Endothelial cell of umbilical vein (primary cell): ENCODE results near the gene DNAJC22. TPM values are rescaled to one million over a fixed set of nuclear protein-coding genes. Genes with fewer than 3 reads are reported as not detected.

Source experiments
- BruUV-seq: library from RNA; stranded (reverse); fragments of 400-500 nt; replicated peaks from 2 replicates; lab custom pipeline; 2021; lab: Mats Ljungman, UMichigan
- CTCF ChIA-PET: fragments of 300-600, 350-600 bp; sonication (Branson Sonifier 250); formaldehyde crosslinking; loops from one replicate; lab custom pipeline; 2021; ENCODE audit warnings: antibody characterized with exemption, inconsistent platforms; lab: Charles Lee
- POLR2A ChIA-PET: fragments of 300-600, 350-600 bp; sonication (Branson Sonifier 250); formaldehyde crosslinking; loops from one replicate; lab custom pipeline; 2021; ENCODE audit warnings: antibody characterized with exemption, inconsistent platforms; lab: Charles Lee
- DNase-seq: peaks from one replicate; pipeline ENCODE4 v3.0.0-alpha.2; 2011; ENCODE audit warnings: low read depth, low spot score
- FAIRE-seq: peaks from 2 replicates; lab custom pipeline; 2011; peaks lifted over from hg19 to GRCh38; lab: Jason Lieb, UNC
- H2AFZ ChIP-seq: 2 replicates; pipeline ENCODE4 v1.6.0; 2012; ENCODE audit warnings: low read depth, low read length, control low read depth, inconsistent platforms
- H3K27ac ChIP-seq: 2 replicates; pipeline ENCODE4 v1.5.1; 2011; ENCODE audit warnings: low read depth, mild to moderate bottlenecking, control low read depth, low read length, moderate library complexity; ENCODE audit not compliant: insufficient read depth
- H3K27me3 ChIP-seq, 2 experiments: 2 replicates each; pipeline versions ENCODE4 v1.6.0 to v1.6.1; 2011; ENCODE audit warnings: low read length in 2 of 2, mixed read lengths in 1 of 2; ENCODE audit not compliant: control insufficient read depth in 2 of 2, insufficient read depth in 2 of 2
- H3K36me3 ChIP-seq, 2 experiments: 2 replicates in 1 of 2; 3 replicates in 1 of 2; pipeline ENCODE4 v1.5.1; 2011; ENCODE audit warnings: low read length in 2 of 2, mild to moderate bottlenecking in 1 of 2, moderate library complexity in 1 of 2; ENCODE audit not compliant: control insufficient read depth in 2 of 2, insufficient read depth in 2 of 2; ENCODE audit errors: extremely low read depth in 1 of 2
- H3K4me1 ChIP-seq: 3 replicates; pipeline ENCODE4 v1.5.1; 2011; ENCODE audit warnings: mild to moderate bottlenecking, low read length; ENCODE audit not compliant: control insufficient read depth, insufficient read depth; ENCODE audit errors: extremely low read depth
- H3K4me2 ChIP-seq: 2 replicates; pipeline ENCODE4 v1.6.1; 2011; ENCODE audit warnings: low read length, control low read depth, mixed read lengths; ENCODE audit not compliant: insufficient read depth
- H3K4me3 ChIP-seq, 3 experiments: fragments of 200-600 bp in 1 of 3; sonication (generic), shearing (Covaris generic) in 1 of 3; replicated peaks in 1 of 3; 2 replicates each; pipeline ENCODE4 v1.5.1; 2011 to 2016; ENCODE audit warnings: control low read depth in 3 of 3, low read length in 3 of 3, mild to moderate bottlenecking in 2 of 3, inconsistent platforms in 1 of 3, low read depth in 1 of 3, moderate library complexity in 1 of 3; ENCODE audit not compliant: insufficient read depth in 1 of 3
- H3K79me2 ChIP-seq: 2 replicates; pipeline ENCODE4 v1.6.0; 2012; ENCODE audit warnings: low read length, inconsistent platforms; ENCODE audit not compliant: control insufficient read depth, insufficient read depth
- H3K9ac ChIP-seq: replicated peaks from 2 replicates; pipeline ENCODE3; 2011; ENCODE audit warnings: low read length, control low read depth; ENCODE audit not compliant: insufficient read depth; ENCODE audit errors: extremely low read depth
- H3K9me1 ChIP-seq: replicated peaks from 3 replicates; pipeline ENCODE4 v1.6.0; 2011; ENCODE audit warnings: mild to moderate bottlenecking, low read length; ENCODE audit not compliant: control insufficient read depth, insufficient read depth; ENCODE audit errors: extremely low read depth
- H3K9me3 ChIP-seq: replicated peaks from 2 replicates; pipeline ENCODE4 v1.5.1; 2012; ENCODE audit warnings: low read length, inconsistent platforms; ENCODE audit not compliant: control insufficient read depth, insufficient read depth
- H4K20me1 ChIP-seq: replicated peaks from 2 replicates; pipeline ENCODE3; 2011; ENCODE audit warnings: mild to moderate bottlenecking, low read length; ENCODE audit not compliant: control insufficient read depth, insufficient read depth; ENCODE audit errors: extremely low read depth
- EZH2 ChIP-seq: IDR thresholded peaks from 2 replicates; pipeline ENCODE4 v1.6.1; 2012; ENCODE audit warnings: borderline replicate concordance, low read depth, mild to moderate bottlenecking, moderate library complexity, low read length, inconsistent platforms; ENCODE audit not compliant: severe bottlenecking
- MYC ChIP-seq: IDR thresholded peaks from one replicate; pipeline ENCODE4 v1.6.1; 2011; ENCODE audit warnings: mild to moderate bottlenecking, low read depth, low read length
- dilution Hi-C: fragments of 300-500 bp; cut with MboI; formaldehyde crosslinking; loops from one replicate; pipeline ENCODE4 v1.15.0; 2019; ENCODE audit warnings: low sequenced_read_pairs; ENCODE audit not compliant: extremely low pct_ligation_motif_present
- intact Hi-C: fragments of 100-400 bp; cut with micrococcal nuclease; formaldehyde crosslinking; loops from one replicate; pipeline ENCODE4 v1.10.0; 2022
- polyA plus RNA-seq, 4 experiments: library from polyadenylated mRNA; depleted of rRNA in 3 of 4; stranded (reverse) in 3 of 4; unstranded in 1 of 4; fragments of >200 nt; gene quantifications; 2 replicates each; pipeline versions ENCODE4 v1.2.1 to v1.2.3, GENCODE V29; 2011 to 2012; ENCODE audit warnings: missing spikeins in 1 of 4
- total RNA-seq: library from RNA; stranded (reverse); gene quantifications from 2 replicates; pipeline ENCODE4 v1.2.3, GENCODE V29; 2021
- TF ChIP-seq, protein P1 (sequence below), 2 donors: IDR thresholded peaks; 1 replicate in 1 of 2; 2 replicates in 1 of 2; pipeline ENCODE4 v1.5.1; 2011; ENCODE audit warnings: low read length in 2 of 2, mild to moderate bottlenecking in 2 of 2, moderate library complexity in 2 of 2, control low read depth in 1 of 2, inconsistent platforms in 1 of 2, low read depth in 1 of 2; ENCODE audit not compliant: insufficient read depth in 1 of 2; ENCODE audit errors: extremely low read depth in 1 of 2
- TF ChIP-seq, protein P2 (sequence below): IDR thresholded peaks from 2 replicates; pipeline ENCODE4 v1.6.1; 2011; ENCODE audit not compliant: insufficient read depth, insufficient read length

DNAJC22 gene
- total and polyA plus RNA-seq, 2 donors (not counting 3 experiments of a cell fraction or from before 2014, with no cell fraction given), result 1.3 to 1.4 TPM

DNA sequence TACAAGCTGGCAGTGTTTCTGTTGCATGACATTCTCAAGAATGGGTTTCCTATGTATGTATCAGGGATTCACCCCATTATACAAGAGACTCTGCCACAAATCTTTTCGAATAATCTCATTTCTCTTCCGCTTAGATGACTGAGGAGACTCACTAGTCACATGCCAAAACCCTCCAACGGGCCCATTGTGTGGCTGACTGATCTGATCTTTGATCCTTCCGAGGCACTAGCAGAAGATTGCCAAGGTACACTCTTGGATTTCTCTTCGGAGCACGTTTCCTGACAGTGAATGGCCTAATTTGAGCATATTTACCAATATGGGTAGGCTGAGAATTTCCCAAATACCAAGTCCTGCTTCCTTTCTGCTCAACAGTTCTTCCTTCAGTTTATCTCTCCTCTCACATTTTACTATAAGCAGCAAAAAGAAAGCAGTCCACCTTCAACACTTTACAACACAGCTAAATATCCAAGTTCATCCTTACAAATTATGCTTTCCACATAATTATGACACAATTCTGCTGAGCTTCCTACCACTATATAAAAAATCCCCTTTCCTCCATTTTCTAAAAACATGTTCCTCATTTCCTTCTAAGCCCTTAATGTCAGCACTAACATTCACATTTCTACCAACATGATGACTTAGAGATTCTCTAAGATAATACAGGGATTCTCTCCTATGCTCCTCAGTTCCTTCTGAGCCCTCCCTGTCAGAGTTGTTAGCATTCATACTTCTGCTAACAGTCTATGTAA lies 40.8 kb upstream of the DNAJC22 start:
- no peak overlapping the region for H3K4me3 ChIP-seq
- peaks cover 15 to 22% of the 10 kb centered on the region in 2 experiments for H3K27me3 ChIP-seq
- H3K27ac ChIP-seq, result no peak overlapping the region
- H3K9me3 ChIP-seq, result no peaks in the 10 kb centered on the region
- TF ChIP-seq, protein P1, sequence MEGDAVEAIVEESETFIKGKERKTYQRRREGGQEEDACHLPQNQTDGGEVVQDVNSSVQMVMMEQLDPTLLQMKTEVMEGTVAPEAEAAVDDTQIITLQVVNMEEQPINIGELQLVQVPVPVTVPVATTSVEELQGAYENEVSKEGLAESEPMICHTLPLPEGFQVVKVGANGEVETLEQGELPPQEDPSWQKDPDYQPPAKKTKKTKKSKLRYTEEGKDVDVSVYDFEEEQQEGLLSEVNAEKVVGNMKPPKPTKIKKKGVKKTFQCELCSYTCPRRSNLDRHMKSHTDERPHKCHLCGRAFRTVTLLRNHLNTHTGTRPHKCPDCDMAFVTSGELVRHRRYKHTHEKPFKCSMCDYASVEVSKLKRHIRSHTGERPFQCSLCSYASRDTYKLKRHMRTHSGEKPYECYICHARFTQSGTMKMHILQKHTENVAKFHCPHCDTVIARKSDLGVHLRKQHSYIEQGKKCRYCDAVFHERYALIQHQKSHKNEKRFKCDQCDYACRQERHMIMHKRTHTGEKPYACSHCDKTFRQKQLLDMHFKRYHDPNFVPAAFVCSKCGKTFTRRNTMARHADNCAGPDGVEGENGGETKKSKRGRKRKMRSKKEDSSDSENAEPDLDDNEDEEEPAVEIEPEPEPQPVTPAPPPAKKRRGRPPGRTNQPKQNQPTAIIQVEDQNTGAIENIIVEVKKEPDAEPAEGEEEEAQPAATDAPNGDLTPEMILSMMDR (IDR thresholded peaks at IDR 0.05; ENCODE audit: extremely low read depth in 1 of 2, insufficient read depth in 1 of 2, low read depth in 1 of 2, low read length in 2 of 2), result no peak
- TF ChIP-seq, protein P2, sequence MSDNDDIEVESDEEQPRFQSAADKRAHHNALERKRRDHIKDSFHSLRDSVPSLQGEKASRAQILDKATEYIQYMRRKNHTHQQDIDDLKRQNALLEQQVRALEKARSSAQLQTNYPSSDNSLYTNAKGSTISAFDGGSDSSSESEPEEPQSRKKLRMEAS, result no peak
- TF ChIP-seq MYC (no peak), EZH2 (no peak)
- intact Hi-C loops, result no loop called here
- no peaks in the 10 kb centered on the region for H3K4me1 ChIP-seq
- H3K4me2 ChIP-seq, result no peak overlapping the region
- no peaks in the 10 kb centered on the region for H3K79me2 ChIP-seq
- no peak for FAIRE-seq
- POLR2A ChIA-PET, result no interaction called here
- H3K9me1 ChIP-seq, result no peaks in the 10 kb centered on the region
- dilution Hi-C loops, result no loop called here
- CTCF ChIA-PET, result interaction anchor here (0.7 to 2.4 kb wide), 2 partner anchors 11 to 17 kb away, joined by 3 to 8 read pairs; partner anchors contain the start of gene PRPH
- no peaks in the 10 kb centered on the region for H3K36me3 ChIP-seq
- no peak for DNase-seq
- no peak overlapping the region for H2AFZ ChIP-seq
- no TSS peak for BruUV-seq
- no peak overlapping the region for H3K9ac ChIP-seq
- H4K20me1 ChIP-seq, result no peaks in the 10 kb centered on the region
